Thoracic aorta (tissue), 2 donors: ENCODE data around the gene TYW1B. TPM values are rescaled to one million over a fixed set of nuclear protein-coding genes. Genes with fewer than 3 reads are reported as not detected.
"Not testable (repeated sequence)": the region's sequence is repeated elsewhere in the genome, so short reads cannot be mapped to it uniquely, and the experiment has no call there.

Experiments
- ATAC-seq: fragments of 150-250 bp; one replicate; pipeline ENCODE4 v1.8.0; 2017; ENCODE audit warnings: low read depth; ENCODE audit not compliant: insufficient number of reproducible peaks, low FRiP score
- DNase-seq: peaks from one replicate; pipeline ENCODE4 v3.0.0-alpha.2; 2020; ENCODE audit warnings: low spot score
- H3K27ac ChIP-seq, 2 donors: fragments of 200-600 bp; sonication (generic); 1 replicate in 1 of 2; 2 replicates in 1 of 2; pipeline ENCODE4 v1.5.1; 2016; ENCODE audit warnings: mild to moderate bottlenecking in 2 of 2, moderate library complexity in 2 of 2
- H3K27me3 ChIP-seq: fragments of 200-600 bp; sonication (generic); replicated peaks from 2 replicates; pipeline ENCODE4 v1.6.0; 2016; ENCODE audit warnings: mild to moderate bottlenecking; ENCODE audit not compliant: insufficient read depth
- H3K36me3 ChIP-seq: fragments of 200-600 bp; sonication (generic); one replicate; pipeline ENCODE4 v1.5.1; 2016
- H3K4me1 ChIP-seq, 2 donors: fragments of 200-600 bp; sonication (generic); 1 replicate in 1 of 2; 2 replicates in 1 of 2; pipeline versions ENCODE4 v1.5.1 to v1.6.0; 2016; ENCODE audit warnings: low read depth in 2 of 2, mild to moderate bottlenecking in 1 of 2; ENCODE audit not compliant: control insufficient read depth in 1 of 2
- H3K4me3 ChIP-seq: fragments of 200-600 bp; sonication (generic); 2 replicates; pipeline ENCODE4 v1.5.1; 2016; ENCODE audit warnings: mild to moderate bottlenecking
- H3K9me3 ChIP-seq: fragments of 200-600 bp; sonication (generic); 2 replicates; pipeline ENCODE4 v1.5.1; 2016
- total RNA-seq, 2 donors: library from RNA; depleted of rRNA; stranded (reverse); fragments of >200 nt; gene quantifications; one replicate each; pipeline versions ENCODE4 v1.1.0 to v1.2.3, GENCODE V29; 2016

TYW1B gene
- total RNA-seq, 2 donors from 2014 or later, result 1.1 to 6.8 TPM

- DNase-seq, H3K27ac ChIP-seq, ATAC-seq, H3K36me3 ChIP-seq, H3K4me3 ChIP-seq, H3K27me3 ChIP-seq, H3K9me3 ChIP-seq, H3K4me1 ChIP-seq: not testable (repeated sequence)
These were observed 84.2 kb downstream of the TYW1B start for GRCh38 chr7:72743801-72744200.

DNA sequence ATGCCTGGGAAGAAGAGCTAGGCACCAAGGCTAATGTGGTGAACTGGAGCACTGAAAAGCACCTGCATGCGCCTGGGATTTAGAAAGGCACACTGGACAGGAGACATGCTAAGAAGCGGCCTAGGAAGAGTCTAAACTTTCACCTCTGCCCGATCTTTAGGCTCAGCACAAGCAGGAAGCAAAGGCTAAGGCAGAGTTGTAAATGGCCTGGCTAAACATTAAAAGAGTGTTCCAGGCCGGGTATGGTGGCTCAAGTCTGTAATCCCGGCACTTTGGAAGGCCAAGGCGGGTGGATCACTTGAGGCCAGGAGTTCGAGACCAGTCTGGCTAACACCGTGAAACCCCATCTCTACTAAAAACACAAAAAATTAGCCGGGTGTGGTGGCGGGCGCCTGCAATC lies 88.3 kb downstream of the TYW1B start:
- H3K27ac ChIP-seq, H3K4me3 ChIP-seq, H3K4me1 ChIP-seq, ATAC-seq, H3K36me3 ChIP-seq, DNase-seq, H3K27me3 ChIP-seq: not testable (repeated sequence)
- H3K9me3 ChIP-seq, result peaks cover 15% of the 10 kb centered on the region

GRCh38 chr7:72735855-72736254 lies 92.1 kb downstream of the TYW1B start:
- ATAC-seq, DNase-seq, H3K4me1 ChIP-seq: not testable (repeated sequence)

DNA sequence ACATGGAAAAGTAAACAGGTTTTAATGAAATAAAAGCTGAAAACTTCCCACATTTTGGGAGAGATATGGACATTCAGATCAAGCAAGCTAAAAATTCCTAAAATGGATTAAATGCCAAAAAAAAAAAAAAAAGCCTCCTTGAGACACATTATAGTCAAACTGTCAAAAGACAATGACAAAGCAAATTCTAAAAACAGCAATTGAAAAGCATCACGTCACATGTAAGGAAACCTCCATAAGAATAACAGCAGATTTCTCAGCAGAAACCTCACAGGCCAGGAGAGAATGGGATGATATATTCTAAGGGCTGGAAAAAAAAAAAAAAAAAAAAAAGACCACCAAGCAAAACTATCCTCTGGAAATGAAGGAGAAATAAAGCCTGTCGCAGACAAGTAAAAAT lies 97.2 kb downstream of the TYW1B start:
- H3K36me3 ChIP-seq, H3K4me1 ChIP-seq, H3K27me3 ChIP-seq, H3K27ac ChIP-seq, H3K9me3 ChIP-seq, DNase-seq, ATAC-seq, H3K4me3 ChIP-seq: not testable (repeated sequence)

More at GRCh38 chr7:72735855-72736254, 92.1 kb downstream of the TYW1B start:
- H3K27me3 ChIP-seq, H3K27ac ChIP-seq, H3K4me3 ChIP-seq, H3K36me3 ChIP-seq: not testable (repeated sequence)
- peaks cover 14% of the 10 kb centered on the region for H3K9me3 ChIP-seq

DNA sequence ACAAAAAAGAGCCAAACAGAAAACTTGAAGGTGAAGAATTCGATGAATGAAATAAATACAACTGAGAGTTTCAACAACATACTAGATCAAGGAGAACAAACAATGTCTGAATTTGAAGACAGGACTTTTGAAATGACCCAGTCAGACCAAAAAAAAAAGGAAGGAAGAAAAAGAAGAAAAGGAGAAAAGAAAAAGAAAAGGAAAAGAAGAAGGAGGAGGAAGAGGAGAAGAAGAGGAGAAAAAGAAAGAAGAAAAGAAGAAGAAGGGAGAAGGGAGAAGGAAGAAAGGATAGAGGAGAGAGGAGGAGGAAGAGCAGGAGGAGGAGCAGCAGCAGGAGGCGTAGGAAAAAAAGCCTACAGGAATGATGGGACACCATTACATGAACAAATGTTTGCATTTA lies 97.6 kb downstream of the TYW1B start:
- H3K36me3 ChIP-seq, H3K27ac ChIP-seq, H3K27me3 ChIP-seq, DNase-seq, H3K9me3 ChIP-seq, H3K4me3 ChIP-seq, H3K4me1 ChIP-seq, ATAC-seq: not testable (repeated sequence)

GRCh38 chr7:72729130-72729529 lies 98.9 kb downstream of the TYW1B start:
- ATAC-seq, H3K4me3 ChIP-seq, H3K27me3 ChIP-seq, H3K4me1 ChIP-seq, DNase-seq, H3K36me3 ChIP-seq, H3K9me3 ChIP-seq, H3K27ac ChIP-seq: not testable (repeated sequence)

GRCh38 chr7:72722694-72723093 lies 105.3 kb downstream of the TYW1B start:
- not testable (repeated sequence) for H3K36me3 ChIP-seq, H3K4me1 ChIP-seq, H3K27ac ChIP-seq, ATAC-seq, H3K9me3 ChIP-seq, H3K4me3 ChIP-seq, H3K27me3 ChIP-seq, DNase-seq

- not testable (repeated sequence) for H3K27me3 ChIP-seq, H3K4me3 ChIP-seq, H3K4me1 ChIP-seq, H3K27ac ChIP-seq, H3K36me3 ChIP-seq, ATAC-seq, DNase-seq, H3K9me3 ChIP-seq
These were observed 107.1 kb downstream of the TYW1B start for GRCh38 chr7:72720890-72721289.

DNA sequence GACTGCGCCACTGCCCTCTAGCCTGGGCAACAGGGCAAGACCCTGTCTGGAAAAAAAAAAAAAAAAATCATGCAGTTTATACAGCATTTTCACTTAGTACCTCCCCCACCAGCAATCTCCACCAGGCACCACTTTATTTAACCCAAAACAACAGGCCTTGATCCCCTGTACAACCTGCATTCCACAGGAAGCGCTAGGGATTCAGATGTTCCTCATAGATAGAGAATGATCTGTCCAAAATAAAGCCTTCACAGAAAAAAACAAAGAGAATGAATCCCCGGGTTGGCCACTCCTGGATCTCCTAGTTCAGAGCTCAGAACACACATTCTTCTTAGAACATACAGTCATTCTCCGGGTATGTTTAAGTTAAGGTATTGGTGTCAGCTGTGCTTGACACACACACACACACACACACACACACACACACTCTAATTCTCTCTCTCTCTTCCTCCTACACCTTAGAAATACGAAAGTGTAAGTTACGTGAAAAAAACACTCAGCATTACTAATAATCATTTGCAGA lies 110.7 kb downstream of the TYW1B start:
- not testable (repeated sequence) for H3K27me3 ChIP-seq, H3K27ac ChIP-seq, H3K4me3 ChIP-seq, DNase-seq, ATAC-seq, H3K36me3 ChIP-seq, H3K4me1 ChIP-seq, H3K9me3 ChIP-seq

DNA sequence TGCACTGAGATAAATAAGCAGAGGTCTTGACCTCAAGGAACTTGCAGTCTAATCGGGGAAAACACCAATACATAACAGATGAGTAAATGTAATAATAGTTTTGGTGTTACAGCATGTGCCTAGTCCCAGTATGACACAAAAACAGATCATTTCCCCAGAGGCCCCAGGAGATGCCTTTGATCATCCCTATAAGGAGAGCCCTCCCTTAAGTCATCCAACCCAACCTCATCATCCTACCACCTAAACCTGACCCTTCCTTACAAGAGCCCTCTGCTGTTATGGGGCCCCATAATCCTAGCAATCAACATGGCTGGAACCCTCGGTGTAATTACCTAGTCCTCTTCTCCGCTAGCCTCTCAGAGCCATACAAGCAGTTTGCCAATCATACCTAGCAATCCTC lies 116.1 kb downstream of the TYW1B start:
- H3K27ac ChIP-seq, H3K9me3 ChIP-seq, H3K4me1 ChIP-seq, H3K4me3 ChIP-seq, H3K36me3 ChIP-seq, DNase-seq, ATAC-seq, H3K27me3 ChIP-seq: not testable (repeated sequence)
